Bronchial epithelial cell (primary cell): Measurements from ENCODE around the gene ARSJ. TPM values are rescaled to one million over a fixed set of nuclear protein-coding genes. Genes with fewer than 3 reads are reported as not detected.

Source experiments
- DNase-seq: peaks from one replicate; pipeline ENCODE4 v3.0.0-alpha.2; 2010; ENCODE audit warnings: low read depth
- FAIRE-seq: peaks from 2 replicates; lab custom pipeline; 2011; peaks lifted over from hg19 to GRCh38; lab: Jason Lieb, UNC
- H3K27me3 ChIP-seq: 2 replicates; pipeline ENCODE4 v1.5.1; 2011; ENCODE audit warnings: low read length; ENCODE audit not compliant: control insufficient read depth, insufficient read depth
- H3K36me3 ChIP-seq: 2 replicates; pipeline ENCODE4 v1.5.1; 2011; ENCODE audit warnings: low read length; ENCODE audit not compliant: control insufficient read depth, insufficient read depth
- H3K4me3 ChIP-seq: 2 replicates; pipeline ENCODE4 v1.5.1; 2011; ENCODE audit warnings: mild to moderate bottlenecking, low read depth, low read length, control low read depth
- CTCF ChIP-seq: IDR thresholded peaks from 2 replicates; pipeline ENCODE4 v1.5.1; 2011; ENCODE audit warnings: mild to moderate bottlenecking, moderate library complexity, low read length, control low read depth, inconsistent platforms; ENCODE audit not compliant: insufficient read depth, severe bottlenecking
- total RNA-seq: library from RNA; depleted of rRNA; stranded (reverse); fragments of >200 nt; gene quantifications from 2 replicates; pipeline ENCODE4 v1.2.1, GENCODE V29; 2014

Gene ARSJ
- 23.3 and 29.0 TPM in 2 replicates for total RNA-seq

- peak; percentile 59 for DNase-seq
- H3K4me3 ChIP-seq, result peak within 1 kb of the TSS; percentile 63
- peak; percentile 15 for TF ChIP-seq CTCF
- FAIRE-seq, result no peak
- H3K36me3 ChIP-seq, result no peaks in the 10 kb centered on the region
- H3K27me3 ChIP-seq, result no peaks in the 10 kb centered on the region
Observed at GRCh38 chr4:113979148-113979904, at the start of gene ARSJ. Gene ARSJ, minus strand, starts transcription at chr4:113979647. Its CDS starts 813 bp downstream, at chr4:113978834.

- no peak for TF ChIP-seq CTCF
- Histone ChIP-seq H3K4me3 (no peak overlapping the region), H3K27me3 (no peaks in the 10 kb centered on the region), H3K36me3 (no peaks in the 10 kb centered on the region)
- peak; percentile 80 for DNase-seq
- FAIRE-seq, result no peak
Observed at GRCh38 chr4:114028071-114028470, 48.6 kb upstream of the ARSJ start.

DNA sequence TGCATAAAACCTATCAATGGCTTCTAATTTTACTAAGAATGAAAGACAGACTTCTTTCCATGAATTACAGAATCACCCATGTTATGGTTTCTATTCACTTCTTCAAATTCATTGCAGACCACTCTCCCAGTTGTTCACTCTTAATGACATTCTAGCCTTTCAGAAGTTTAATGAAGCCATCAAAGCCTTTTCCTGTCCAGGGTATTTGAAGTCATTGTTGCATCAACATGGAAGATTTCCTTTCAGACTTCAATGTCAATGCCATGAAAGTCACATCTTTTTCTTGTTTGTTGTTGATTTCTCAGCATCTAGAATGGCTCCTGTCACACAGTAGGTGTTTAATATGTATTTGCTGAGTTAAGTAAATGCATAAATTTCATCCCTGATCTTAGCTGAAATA, 48.1 kb upstream of the ARSJ start:
- no peaks in the 10 kb centered on the region for H3K27me3 ChIP-seq
- no peak for DNase-seq
- FAIRE-seq, result no peak
- H3K4me3 ChIP-seq, result no peak overlapping the region
- H3K36me3 ChIP-seq, result no peaks in the 10 kb centered on the region
- TF ChIP-seq CTCF, result no peak

DNA sequence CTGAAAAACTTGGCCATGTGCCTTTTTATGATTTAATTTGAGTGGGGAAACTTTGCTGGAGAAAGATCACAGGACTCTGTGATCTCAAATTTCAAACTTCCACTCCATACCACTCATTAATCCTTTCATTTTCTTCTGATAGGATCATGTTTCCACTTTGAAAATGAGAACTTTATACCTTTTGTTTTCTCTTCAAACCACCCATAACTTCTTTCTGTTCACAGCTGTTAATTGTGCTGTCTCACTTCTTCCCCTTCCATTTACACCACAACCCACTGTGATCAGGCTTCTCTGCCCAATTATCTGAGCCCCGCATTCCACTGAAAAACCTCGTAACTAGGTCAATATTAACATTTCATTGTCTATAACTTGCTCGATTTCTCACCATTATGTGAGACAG, 47.0 kb upstream of the ARSJ start:
- H3K27me3 ChIP-seq, result no peaks in the 10 kb centered on the region
- DNase-seq (no peak), FAIRE-seq (no peak)
- H3K36me3 ChIP-seq, result no peaks in the 10 kb centered on the region
- TF ChIP-seq CTCF, result no peak
- no peak overlapping the region for H3K4me3 ChIP-seq

- H3K27me3 ChIP-seq, result no peaks in the 10 kb centered on the region
- no peaks in the 10 kb centered on the region for H3K36me3 ChIP-seq
- no peak overlapping the region for H3K4me3 ChIP-seq
- TF ChIP-seq CTCF, result no peak
- FAIRE-seq, result no peak
- DNase-seq, result no peak
Observed at GRCh38 chr4:114025176-114025777, 45.8 kb upstream of the ARSJ start.
